K562 (cell line): ENCODE results near the gene IGF2. TPM values are rescaled to one million over a fixed set of nuclear protein-coding genes. Genes with fewer than 3 reads are reported as not detected.

ENCODE experiments used
- ATAC-seq: fragments of 200-7000 bp; cut with Tn5 transposase; 3 replicates; pipeline ENCODE4 v1.9.1; 2020; ENCODE audit warnings: moderate library complexity
- BruUV-seq: library from RNA; stranded (reverse); fragments of 400-500 nt; replicated peaks from 2 replicates; lab custom pipeline; 2021; lab: Mats Ljungman, UMichigan
- CTCF ChIA-PET: fragments of 300-600 bp; formaldehyde crosslinking; extraction: SDS; loops from one replicate; lab custom pipeline; 2021; ENCODE audit warnings: low intra/inter-chr PET ratio; lab: Yijun Ruan, JAX
- POLR2A ChIA-PET: fragments of 300-600, 350-650 bp; sonication (Branson Sonifier 250); formaldehyde crosslinking; extraction: SDS; loops from one replicate; lab custom pipeline; 2021; ENCODE audit warnings: antibody characterized with exemption, inconsistent platforms; lab: Yijun Ruan, JAX
- DNase-seq, 4 experiments: peaks; one replicate each; pipeline versions ENCODE4 v3.0.0 to v3.0.0-alpha.2; 2011 to 2018; ENCODE audit warnings: low spot score in 3 of 4, mixed read lengths in 3 of 4; ENCODE audit errors: extremely low read depth in 1 of 4
- FAIRE-seq: peaks from 2 replicates; lab custom pipeline; 2011; peaks lifted over from hg19 to GRCh38; lab: Jason Lieb, UNC
- H2AFZ ChIP-seq: 2 replicates; pipeline ENCODE4 v1.6.0; 2011; ENCODE audit warnings: low read depth, low read length, control low read depth, inconsistent platforms
- H3K27ac ChIP-seq: fragments of 200-600 bp; 3 replicates; pipeline ENCODE4 v1.8.0; 2011; ENCODE audit warnings: low read depth, mild to moderate bottlenecking, control low read depth, inconsistent platforms, low read length, moderate library complexity, mixed read lengths; ENCODE audit errors: extremely low read depth
- H3K27me3 ChIP-seq, 2 experiments: fragments of 300-600 bp in 1 of 2; 2 replicates in 1 of 2; 3 replicates in 1 of 2; pipeline versions ENCODE4 v1.6.0 to v1.8.0; 2011; ENCODE audit warnings: inconsistent platforms in 2 of 2, low read length in 2 of 2, mild to moderate bottlenecking in 1 of 2, mixed read lengths in 1 of 2, moderate library complexity in 1 of 2; ENCODE audit not compliant: control insufficient read depth in 2 of 2, insufficient read depth in 2 of 2
- H3K36me3 ChIP-seq: fragments of 300-600 bp; 3 replicates; pipeline ENCODE4 v1.8.0; 2011; ENCODE audit warnings: mild to moderate bottlenecking, low read length, inconsistent platforms; ENCODE audit not compliant: control insufficient read depth, insufficient read depth
- H3K4me1 ChIP-seq, 2 experiments: fragments of 200-600 bp in 1 of 2; replicated peaks in 1 of 2; 2 replicates in 1 of 2; 3 replicates in 1 of 2; pipeline versions ENCODE4 v1.5.1 to v1.8.0; 2011; ENCODE audit warnings: inconsistent platforms in 2 of 2, low read length in 2 of 2, mild to moderate bottlenecking in 1 of 2, mixed read lengths in 1 of 2, moderate library complexity in 1 of 2; ENCODE audit not compliant: control insufficient read depth in 2 of 2, insufficient read depth in 2 of 2
- H3K4me2 ChIP-seq: 2 replicates; pipeline ENCODE4 v1.6.1; 2011; ENCODE audit warnings: low read length, control low read depth, inconsistent platforms, mixed read lengths; ENCODE audit not compliant: insufficient read depth
- H3K4me3 ChIP-seq: fragments of 200-600 bp; sonication (generic), shearing (Covaris generic); 2 replicates; pipeline ENCODE4 v1.5.1; 2016; ENCODE audit warnings: control low read depth, inconsistent platforms
- H3K79me2 ChIP-seq: fragments of 200-600 bp; 3 replicates; pipeline ENCODE4 v1.8.0; 2011; ENCODE audit warnings: low read length, inconsistent platforms; ENCODE audit not compliant: control insufficient read depth, insufficient read depth
- H3K9ac ChIP-seq, 2 experiments: 2 replicates each; pipeline versions ENCODE4 v1.6.0 to v1.6.1; 2011; ENCODE audit warnings: low read depth in 2 of 2, low read length in 2 of 2, control low read depth in 1 of 2, inconsistent platforms in 1 of 2, mild to moderate bottlenecking in 1 of 2, mixed read lengths in 1 of 2; ENCODE audit not compliant: insufficient read depth in 1 of 2
- H3K9me1 ChIP-seq: one replicate; pipeline ENCODE4 v1.6.0; 2011; ENCODE audit warnings: inconsistent platforms, mild to moderate bottlenecking, low read length, moderate library complexity; ENCODE audit not compliant: control insufficient read depth, insufficient read depth
- H3K9me3 ChIP-seq: replicated peaks from 2 replicates; pipeline ENCODE4 v1.5.1; 2011; ENCODE audit warnings: low read depth, low read length, inconsistent platforms; ENCODE audit not compliant: control insufficient read depth, insufficient read depth
- H4K20me1 ChIP-seq: replicated peaks from 2 replicates; pipeline ENCODE4 v1.6.1; 2011; ENCODE audit warnings: low read length, inconsistent platforms, mixed read lengths; ENCODE audit not compliant: control insufficient read depth, insufficient read depth
- CBX3 ChIP-seq, 2 experiments: IDR thresholded peaks; 1 replicate in 1 of 2; 2 replicates in 1 of 2; pipeline ENCODE4 v1.6.1; 2012; ENCODE audit warnings: inconsistent platforms in 2 of 2, low read length in 2 of 2, borderline replicate concordance in 1 of 2, control low read depth in 1 of 2
- WGBS: fragments of 100-300 bp; shearing (Covaris generic); methylation state at CpG from one replicate; pipeline ENCODE4 v1.1.6; 2016; ENCODE audit warnings: low coverage, mixed read lengths; ENCODE audit not compliant: insufficient coverage; ENCODE audit errors: missing lambda C conversion rate; 5-methylcytosine and 5-hydroxymethylcytosine counted together
- in situ Hi-C: fragments of 300-500 bp; cut with MboI; formaldehyde crosslinking; loops from 4 replicates; pipeline ENCODE4 v1.15.0; 2018; ENCODE audit warnings: inconsistent platforms, mixed read lengths
- intact Hi-C: fragments of 100-400 bp; cut with micrococcal nuclease; formaldehyde crosslinking; loops from 2 replicates; pipeline ENCODE4 v1.14.2; 2022
- polyA plus RNA-seq, 8 experiments: library from polyadenylated mRNA; depleted of rRNA in 4 of 8; stranded (reverse) in 5 of 8; unstranded in 3 of 8; fragments of >200 nt; fragmentation: Nextera tagmentation in 2 of 8; fragmentation: Illumina TruSeq in 1 of 8; extraction: Ambion mirVana in 2 of 8; extraction: Trizol in 1 of 8; gene quantifications; 2 replicates each; pipeline versions ENCODE4 v1.2.1 to v1.2.3, GENCODE V29; 2011 to 2014; ENCODE audit warnings: inconsistent platforms in 1 of 8, missing spikeins in 1 of 8
- total RNA-seq, 7 experiments: library from RNA; depleted of rRNA in 6 of 7; stranded (reverse); fragments of >200 nt in 6 of 7; fragmentation: Illumina TruSeq in 2 of 7; extraction: Trizol in 2 of 7; gene quantifications; 2 replicates each; pipeline versions ENCODE4 v1.2.1 to v1.2.3, GENCODE V29; 2011 to 2021; ENCODE audit warnings: low replicate concordance in 1 of 7
- TF ChIP-seq, protein P1 (sequence below): fragments of 450-650 bp; IDR thresholded peaks from 2 replicates; pipeline ENCODE4 v1.6.1; 2017; ENCODE audit warnings: antibody characterized with exemption
- TF ChIP-seq, protein P2 (sequence below): IDR thresholded peaks from 2 replicates; pipeline ENCODE4 v1.6.1; 2014; ENCODE audit warnings: antibody characterized with exemption
- TF ChIP-seq, protein P3 (sequence below): fragments of 450-650 bp; IDR thresholded peaks from 2 replicates; pipeline ENCODE4 v1.6.1; 2016; ENCODE audit warnings: antibody characterized with exemption

IGF2 gene
- total and polyA plus RNA-seq, 9 of the 15 experiments (the other 6 are each of a cell fraction or from before 2014, with no cell fraction given): 0.16 TPM; not detected in 8

DNA sequence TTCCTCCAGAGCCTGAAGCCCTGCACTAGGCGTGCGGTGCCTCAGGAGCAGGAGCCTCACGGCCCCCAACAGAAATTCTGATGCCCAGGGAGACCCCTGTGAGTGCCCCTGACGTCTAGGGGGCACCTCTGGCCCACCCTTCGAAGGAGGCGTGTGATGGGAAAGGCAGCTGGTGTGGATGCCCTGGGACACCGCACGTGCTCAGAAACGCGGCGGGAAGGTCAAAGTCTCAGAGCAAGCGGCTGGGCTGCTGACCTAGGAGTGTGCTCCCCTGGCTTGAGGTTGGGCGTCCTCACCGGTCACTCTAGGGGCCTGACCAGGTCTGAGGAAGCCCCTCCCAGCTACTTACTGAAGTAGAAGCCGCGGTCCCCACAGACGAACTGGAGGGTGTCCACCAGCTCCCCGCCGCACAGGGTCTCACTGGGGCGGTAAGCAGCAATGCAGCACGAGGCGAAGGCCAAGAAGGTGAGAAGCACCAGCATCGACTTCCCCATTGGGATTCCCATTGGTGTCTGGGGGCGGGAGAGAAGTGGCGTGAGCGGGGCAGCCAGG, 4.1 kb downstream of the IGF2 start:
- H3K9me3 ChIP-seq: 0 out of 2 replicates have a peak, but pooled peaks cover 3% of the 10 kb centered on the region
- peaks cover 0 to 30% of the 10 kb centered on the region in 2 experiments; a peak in 2 of 5 replicates for H3K4me1 ChIP-seq
- no peak overlapping the region for H3K4me2 ChIP-seq
- TF ChIP-seq, protein P1, sequence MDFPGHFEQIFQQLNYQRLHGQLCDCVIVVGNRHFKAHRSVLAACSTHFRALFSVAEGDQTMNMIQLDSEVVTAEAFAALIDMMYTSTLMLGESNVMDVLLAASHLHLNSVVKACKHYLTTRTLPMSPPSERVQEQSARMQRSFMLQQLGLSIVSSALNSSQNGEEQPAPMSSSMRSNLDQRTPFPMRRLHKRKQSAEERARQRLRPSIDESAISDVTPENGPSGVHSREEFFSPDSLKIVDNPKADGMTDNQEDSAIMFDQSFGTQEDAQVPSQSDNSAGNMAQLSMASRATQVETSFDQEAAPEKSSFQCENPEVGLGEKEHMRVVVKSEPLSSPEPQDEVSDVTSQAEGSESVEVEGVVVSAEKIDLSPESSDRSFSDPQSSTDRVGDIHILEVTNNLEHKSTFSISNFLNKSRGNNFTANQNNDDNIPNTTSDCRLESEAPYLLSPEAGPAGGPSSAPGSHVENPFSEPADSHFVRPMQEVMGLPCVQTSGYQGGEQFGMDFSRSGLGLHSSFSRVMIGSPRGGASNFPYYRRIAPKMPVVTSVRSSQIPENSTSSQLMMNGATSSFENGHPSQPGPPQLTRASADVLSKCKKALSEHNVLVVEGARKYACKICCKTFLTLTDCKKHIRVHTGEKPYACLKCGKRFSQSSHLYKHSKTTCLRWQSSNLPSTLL: no peak
- TF ChIP-seq CBX3 (IDR thresholded peaks at IDR 0.05; ENCODE audit: borderline replicate concordance in 1 of 2, low read length in 2 of 2): no peak
- TF ChIP-seq, protein P2, sequence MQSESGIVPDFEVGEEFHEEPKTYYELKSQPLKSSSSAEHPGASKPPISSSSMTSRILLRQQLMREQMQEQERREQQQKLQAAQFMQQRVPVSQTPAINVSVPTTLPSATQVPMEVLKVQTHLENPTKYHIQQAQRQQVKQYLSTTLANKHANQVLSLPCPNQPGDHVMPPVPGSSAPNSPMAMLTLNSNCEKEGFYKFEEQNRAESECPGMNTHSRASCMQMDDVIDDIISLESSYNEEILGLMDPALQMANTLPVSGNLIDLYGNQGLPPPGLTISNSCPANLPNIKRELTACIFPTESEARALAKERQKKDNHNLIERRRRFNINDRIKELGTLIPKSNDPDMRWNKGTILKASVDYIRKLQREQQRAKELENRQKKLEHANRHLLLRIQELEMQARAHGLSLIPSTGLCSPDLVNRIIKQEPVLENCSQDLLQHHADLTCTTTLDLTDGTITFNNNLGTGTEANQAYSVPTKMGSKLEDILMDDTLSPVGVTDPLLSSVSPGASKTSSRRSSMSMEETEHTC: no peak
- TF ChIP-seq, protein P3, sequence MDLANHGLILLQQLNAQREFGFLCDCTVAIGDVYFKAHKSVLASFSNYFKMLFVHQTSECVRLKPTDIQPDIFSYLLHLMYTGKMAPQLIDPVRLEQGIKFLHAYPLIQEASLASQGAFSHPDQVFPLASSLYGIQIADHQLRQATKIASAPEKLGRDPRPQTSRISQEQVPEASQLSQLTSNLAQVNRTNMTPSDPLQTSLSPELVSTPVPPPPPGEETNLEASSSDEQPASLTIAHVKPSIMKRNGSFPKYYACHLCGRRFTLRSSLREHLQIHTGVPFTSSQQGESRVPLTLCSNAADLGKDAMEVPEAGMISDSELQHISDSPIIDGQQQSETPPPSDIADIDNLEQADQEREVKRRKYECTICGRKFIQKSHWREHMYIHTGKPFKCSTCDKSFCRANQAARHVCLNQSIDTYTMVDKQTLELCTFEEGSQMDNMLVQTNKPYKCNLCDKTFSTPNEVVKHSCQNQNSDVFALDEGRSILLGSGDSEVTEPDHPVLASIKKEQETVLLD: no peak
- no peaks in the 10 kb centered on the region for H3K79me2 ChIP-seq
- no peaks in the 10 kb centered on the region for H4K20me1 ChIP-seq
- in situ Hi-C loops (no loop called here), intact Hi-C loops (no loop called here)
- H3K27me3 ChIP-seq: peaks cover 11 to 56% of the 10 kb centered on the region in 2 experiments; a peak in 3 of 5 replicates
- H3K9ac ChIP-seq: no peak overlapping the region
- H3K4me3 ChIP-seq: no peak overlapping the region
- WGBS: 7% methylated on average over 19 of the region's 26 CpGs
- no TSS peak for BruUV-seq
- ChIA-PET CTCF (no interaction called here), POLR2A (no interaction called here)
- no peaks in the 10 kb centered on the region for H3K36me3 ChIP-seq
- H2AFZ ChIP-seq: no peak overlapping the region
- FAIRE-seq: no peak
- no peak for ATAC-seq
- no peaks in the 10 kb centered on the region for H3K9me1 ChIP-seq
- DNase-seq: no peak
- H3K27ac ChIP-seq: no peak overlapping the region
